OCI-LY1 (cell line): ENCODE data around the gene PROSER2.

Experiments used
- CTCF ChIP-seq: fragments of 200-600 bp; sonication (generic), shearing (Covaris generic); IDR thresholded peaks from 2 replicates; pipeline ENCODE4 v1.5.1; 2017; ENCODE audit warnings: mild to moderate bottlenecking, antibody characterized with exemption, low read length, moderate library complexity, mixed read lengths
- EZH2 ChIP-seq: fragments of 200-600 bp; sonication (generic), shearing (Covaris generic); IDR thresholded peaks from 2 replicates; pipeline ENCODE4 v1.8.0; 2017; ENCODE audit warnings: borderline replicate concordance, mixed run types, mild to moderate bottlenecking, antibody characterized with exemption, low read length, moderate library complexity, mixed read lengths

- TF ChIP-seq CTCF (no peak), EZH2 (no peak)
Observed at GRCh38 chr10:11849277-11849676, 26.1 kb downstream of the PROSER2 start.
